Spleen (tissue), 7 donors: ENCODE data around the gene DCBLD1.

ENCODE experiments used
- POLR2AphosphoS5 ChIP-seq, 3 donors: sonication (generic); formaldehyde crosslinking; IDR thresholded peaks; one replicate each; pipeline ENCODE4 v1.5.1; 2017; ENCODE audit warnings: antibody characterized with exemption in 3 of 3
- TF ChIP-seq, protein P1 (sequence below), 11 experiments: fragments of 200-600 bp in 7 of 11; fragments of 450-650 bp in 4 of 11; sonication (generic) in 4 of 11; IDR thresholded peaks in 8 of 11; conservative IDR thresholded peaks in 3 of 11; 1 replicate in 7 of 11; 2 replicates in 4 of 11; pipeline versions ENCODE4 v1.4.0 to v1.8.0; 2016 to 2021; ENCODE audit warnings: antibody characterized with exemption in 11 of 11, inconsistent platforms in 4 of 11, mild to moderate bottlenecking in 1 of 11
- donor health status: DM: no; HTN: no; CAD: no; lungs with moderate emphysema.
- donor health status: DM: no; HTN: no; CAD: no.
- donor health status: DM: no; HTN: no; CAD: no.

GRCh38 chr6:117561128-117561527 is 78.7 kb downstream of the DCBLD1 start:
- TF ChIP-seq, protein P1, sequence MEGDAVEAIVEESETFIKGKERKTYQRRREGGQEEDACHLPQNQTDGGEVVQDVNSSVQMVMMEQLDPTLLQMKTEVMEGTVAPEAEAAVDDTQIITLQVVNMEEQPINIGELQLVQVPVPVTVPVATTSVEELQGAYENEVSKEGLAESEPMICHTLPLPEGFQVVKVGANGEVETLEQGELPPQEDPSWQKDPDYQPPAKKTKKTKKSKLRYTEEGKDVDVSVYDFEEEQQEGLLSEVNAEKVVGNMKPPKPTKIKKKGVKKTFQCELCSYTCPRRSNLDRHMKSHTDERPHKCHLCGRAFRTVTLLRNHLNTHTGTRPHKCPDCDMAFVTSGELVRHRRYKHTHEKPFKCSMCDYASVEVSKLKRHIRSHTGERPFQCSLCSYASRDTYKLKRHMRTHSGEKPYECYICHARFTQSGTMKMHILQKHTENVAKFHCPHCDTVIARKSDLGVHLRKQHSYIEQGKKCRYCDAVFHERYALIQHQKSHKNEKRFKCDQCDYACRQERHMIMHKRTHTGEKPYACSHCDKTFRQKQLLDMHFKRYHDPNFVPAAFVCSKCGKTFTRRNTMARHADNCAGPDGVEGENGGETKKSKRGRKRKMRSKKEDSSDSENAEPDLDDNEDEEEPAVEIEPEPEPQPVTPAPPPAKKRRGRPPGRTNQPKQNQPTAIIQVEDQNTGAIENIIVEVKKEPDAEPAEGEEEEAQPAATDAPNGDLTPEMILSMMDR (IDR thresholded peaks at IDR 0.05 in 8 of 11, conservative IDR thresholded peaks at IDR 0.05 in 3 of 11) = no peak
- TF ChIP-seq POLR2AphosphoS5 (IDR thresholded peaks at IDR 0.05) = no peak
